Measurements from ENCODE around the gene BCAM. TPM values are rescaled to one million over a fixed set of nuclear protein-coding genes. Genes with fewer than 3 reads are reported as not detected.
"Not testable (repeated sequence)": the region's sequence is repeated elsewhere in the genome, so short reads cannot be mapped to it uniquely, and the experiment has no call there.

BCAM gene
- total RNA-seq, 2 experiments from 2014 or later = not detected

GRCh38 chr19:44856421-44857083 is 47.6 kb downstream of the BCAM start:
- TF ChIP-seq, protein P1, sequence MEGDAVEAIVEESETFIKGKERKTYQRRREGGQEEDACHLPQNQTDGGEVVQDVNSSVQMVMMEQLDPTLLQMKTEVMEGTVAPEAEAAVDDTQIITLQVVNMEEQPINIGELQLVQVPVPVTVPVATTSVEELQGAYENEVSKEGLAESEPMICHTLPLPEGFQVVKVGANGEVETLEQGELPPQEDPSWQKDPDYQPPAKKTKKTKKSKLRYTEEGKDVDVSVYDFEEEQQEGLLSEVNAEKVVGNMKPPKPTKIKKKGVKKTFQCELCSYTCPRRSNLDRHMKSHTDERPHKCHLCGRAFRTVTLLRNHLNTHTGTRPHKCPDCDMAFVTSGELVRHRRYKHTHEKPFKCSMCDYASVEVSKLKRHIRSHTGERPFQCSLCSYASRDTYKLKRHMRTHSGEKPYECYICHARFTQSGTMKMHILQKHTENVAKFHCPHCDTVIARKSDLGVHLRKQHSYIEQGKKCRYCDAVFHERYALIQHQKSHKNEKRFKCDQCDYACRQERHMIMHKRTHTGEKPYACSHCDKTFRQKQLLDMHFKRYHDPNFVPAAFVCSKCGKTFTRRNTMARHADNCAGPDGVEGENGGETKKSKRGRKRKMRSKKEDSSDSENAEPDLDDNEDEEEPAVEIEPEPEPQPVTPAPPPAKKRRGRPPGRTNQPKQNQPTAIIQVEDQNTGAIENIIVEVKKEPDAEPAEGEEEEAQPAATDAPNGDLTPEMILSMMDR (IDR thresholded peaks at IDR 0.05) = no peak
- no peak overlapping the region for H3K4me3 ChIP-seq (ENCODE audit: low read length)

DNA sequence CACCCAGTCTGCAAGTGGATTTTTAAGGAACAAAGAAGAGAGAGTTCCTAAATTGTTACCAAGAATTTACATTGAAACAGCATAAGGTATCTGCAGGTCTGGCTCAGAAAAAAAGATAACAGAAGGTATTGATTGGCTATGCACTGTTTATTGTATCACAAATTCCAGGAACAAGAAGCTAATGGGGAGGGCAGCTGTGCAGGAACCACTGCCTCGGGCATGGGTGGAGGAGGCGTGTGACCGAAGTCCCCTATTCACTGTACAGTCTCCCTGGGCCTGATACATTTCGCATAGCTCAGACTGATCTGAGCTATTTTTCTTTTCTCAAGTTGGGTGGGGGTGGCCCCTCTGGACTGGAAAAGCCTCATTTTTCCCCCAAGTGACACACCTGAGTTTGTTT is 48.9 kb downstream of the BCAM start:
- H3K4me3 Mint-ChIP-seq = no peak overlapping the region
- intact Hi-C loops (cut with DNase I, micrococcal nuclease) = no loop called here
- H3K9me3 Mint-ChIP-seq = no peaks in the 10 kb centered on the region
- TF ChIP-seq, protein P1 (IDR thresholded peaks at IDR 0.05) = no peak
- ChIA-PET CTCF (no interaction called here), POLR2A (no interaction called here)
- H3K36me3 Mint-ChIP-seq (ENCODE audit: low read depth) = no peaks in the 10 kb centered on the region
- Histone ChIP-seq H3K27me3 (ENCODE audit: control insufficient read depth in 1 of 2, insufficient read depth in 2 of 2, low read length in 2 of 2) (no peaks in the 10 kb centered on the region), H3K36me3 (ENCODE audit: insufficient read depth, low read length) (no peaks in the 10 kb centered on the region), H3K4me1 (ENCODE audit: insufficient read depth, low read length) (peaks cover 3% of the 10 kb centered on the region), H3K9me3 (ENCODE audit: control insufficient read depth in 1 of 2, insufficient read depth in 1 of 2, low read length in 2 of 2) (peaks cover 0 to 7% of the 10 kb centered on the region in 2 experiments), H3K4me3 (ENCODE audit: low read length) (no peak overlapping the region), H3K27ac (ENCODE audit: low read depth in 1 of 2, low read length in 2 of 2) (no peak overlapping the region)
- DNase-seq (no peak), ATAC-seq (ENCODE audit: poor library complexity) (no peak)
- no peaks in the 10 kb centered on the region for H3K4me1 Mint-ChIP-seq (ENCODE audit: low read depth)
- no peak overlapping the region for H3K27ac Mint-ChIP-seq
- no peaks in the 10 kb centered on the region for H3K27me3 Mint-ChIP-seq

More at GRCh38 chr19:44856421-44857083, 47.6 kb downstream of the BCAM start:
- Histone ChIP-seq H3K9me3 (ENCODE audit: control insufficient read depth in 1 of 2, insufficient read depth in 1 of 2, low read length in 2 of 2) (no peaks in the 10 kb centered on the region), H3K27ac (ENCODE audit: low read depth in 1 of 2, low read length in 2 of 2) (no peak overlapping the region), H3K4me1 (ENCODE audit: insufficient read depth, low read length) (peaks cover 3% of the 10 kb centered on the region), H3K27me3 (ENCODE audit: control insufficient read depth in 1 of 2, insufficient read depth in 2 of 2, low read length in 2 of 2) (no peaks in the 10 kb centered on the region), H3K36me3 (ENCODE audit: insufficient read depth, low read length) (no peaks in the 10 kb centered on the region)
- intact Hi-C loops (cut with DNase I, micrococcal nuclease) = no loop called here
- Mint-ChIP-seq H3K27me3 (no peaks in the 10 kb centered on the region), H3K4me3 (no peak overlapping the region), H3K36me3 (ENCODE audit: low read depth) (no peaks in the 10 kb centered on the region), H3K9me3 (no peaks in the 10 kb centered on the region), H3K4me1 (ENCODE audit: low read depth) (no peaks in the 10 kb centered on the region), H3K27ac (no peak overlapping the region)
- ChIA-PET POLR2A (no interaction called here), CTCF (no interaction called here)
- DNase-seq (no peak), ATAC-seq (ENCODE audit: poor library complexity) (no peak)

DNA sequence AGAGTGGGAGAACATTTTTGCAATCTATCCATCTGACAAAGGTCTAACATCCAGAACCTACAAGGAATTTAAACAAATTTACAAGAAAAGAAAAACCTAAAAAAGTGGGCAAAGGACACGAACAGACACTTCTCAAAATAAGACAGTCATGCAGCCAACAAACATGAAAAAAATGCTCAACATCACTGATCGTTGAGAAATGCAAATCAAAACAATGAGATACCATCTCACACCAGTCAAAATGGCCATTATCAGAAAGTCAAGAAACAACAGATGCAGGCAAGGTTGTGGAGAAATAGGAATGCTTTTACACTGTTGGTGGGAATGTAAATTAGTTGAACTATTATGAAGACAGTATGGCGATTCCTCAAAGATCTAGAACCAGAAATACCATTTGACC is 52.7 kb downstream of the BCAM start:
- H3K4me1 ChIP-seq (ENCODE audit: insufficient read depth, low read length); H3K27ac ChIP-seq (ENCODE audit: low read depth in 1 of 2, low read length in 2 of 2); CTCF ChIA-PET; H3K4me1 Mint-ChIP-seq (ENCODE audit: low read depth); H3K9me3 Mint-ChIP-seq; H3K27me3 ChIP-seq (ENCODE audit: control insufficient read depth in 1 of 2, insufficient read depth in 2 of 2, low read length in 2 of 2); POLR2A ChIA-PET; ATAC-seq (ENCODE audit: poor library complexity); intact Hi-C loops (cut with DNase I, micrococcal nuclease); H3K4me3 ChIP-seq (ENCODE audit: low read length); H3K36me3 Mint-ChIP-seq (ENCODE audit: low read depth); H3K27ac Mint-ChIP-seq; H3K36me3 ChIP-seq (ENCODE audit: insufficient read depth, low read length); DNase-seq; H3K4me3 Mint-ChIP-seq; H3K9me3 ChIP-seq (ENCODE audit: control insufficient read depth in 1 of 2, insufficient read depth in 1 of 2, low read length in 2 of 2); H3K27me3 Mint-ChIP-seq: not testable (repeated sequence)

DNA sequence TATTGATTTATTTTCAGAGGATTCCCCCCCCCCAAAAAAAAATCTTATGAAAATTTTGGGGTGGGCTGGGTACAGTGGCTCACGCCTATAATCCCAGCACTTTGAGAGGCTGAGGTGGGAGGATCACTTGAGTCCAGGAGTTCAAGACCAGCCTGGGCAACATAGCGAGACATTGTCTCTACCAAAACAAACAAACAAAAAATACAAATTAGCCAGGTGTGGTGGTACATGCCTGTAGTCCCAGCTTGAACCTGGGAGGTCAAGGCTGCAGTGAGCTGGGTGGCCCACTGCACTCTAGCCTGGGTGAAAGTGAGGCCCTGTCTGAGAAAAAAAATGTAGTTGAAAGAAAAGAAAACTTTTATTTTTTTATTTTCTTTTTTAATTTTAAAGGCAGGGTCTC is 55.1 kb downstream of the BCAM start:
- H3K27ac Mint-ChIP-seq = no peak overlapping the region
- no peaks in the 10 kb centered on the region for H3K36me3 ChIP-seq (ENCODE audit: insufficient read depth, low read length)
- no peak for ATAC-seq (ENCODE audit: poor library complexity)
- H3K27me3 ChIP-seq (ENCODE audit: control insufficient read depth in 1 of 2, insufficient read depth in 2 of 2, low read length in 2 of 2) = no peaks in the 10 kb centered on the region
- TF ChIP-seq, protein P1 (IDR thresholded peaks at IDR 0.05) = no peak
- no peak for DNase-seq
- CTCF ChIA-PET = no interaction called here
- H3K4me3 Mint-ChIP-seq = no peak overlapping the region
- POLR2A ChIA-PET = no interaction called here
- no peaks in the 10 kb centered on the region for H3K4me1 Mint-ChIP-seq (ENCODE audit: low read depth)
- no peaks in the 10 kb centered on the region for H3K9me3 Mint-ChIP-seq
- no peaks in the 10 kb centered on the region for H3K36me3 Mint-ChIP-seq (ENCODE audit: low read depth)
- H3K4me1 ChIP-seq (ENCODE audit: insufficient read depth, low read length) = no peaks in the 10 kb centered on the region
- intact Hi-C loops (cut with DNase I, micrococcal nuclease) = no loop called here
- peaks cover 0 to 7% of the 10 kb centered on the region in 2 experiments for H3K9me3 ChIP-seq (ENCODE audit: control insufficient read depth in 1 of 2, insufficient read depth in 1 of 2, low read length in 2 of 2)
- H3K27me3 Mint-ChIP-seq = no peaks in the 10 kb centered on the region
- H3K27ac ChIP-seq (ENCODE audit: low read depth in 1 of 2, low read length in 2 of 2) = no peak overlapping the region
- H3K4me3 ChIP-seq (ENCODE audit: low read length) = no peak overlapping the region
